ENCODE data around the gene TSTD2.
"Not testable (repeated sequence)": the region's sequence is repeated elsewhere in the genome, so short reads cannot be mapped to it uniquely, and the experiment has no call there.

DNA sequence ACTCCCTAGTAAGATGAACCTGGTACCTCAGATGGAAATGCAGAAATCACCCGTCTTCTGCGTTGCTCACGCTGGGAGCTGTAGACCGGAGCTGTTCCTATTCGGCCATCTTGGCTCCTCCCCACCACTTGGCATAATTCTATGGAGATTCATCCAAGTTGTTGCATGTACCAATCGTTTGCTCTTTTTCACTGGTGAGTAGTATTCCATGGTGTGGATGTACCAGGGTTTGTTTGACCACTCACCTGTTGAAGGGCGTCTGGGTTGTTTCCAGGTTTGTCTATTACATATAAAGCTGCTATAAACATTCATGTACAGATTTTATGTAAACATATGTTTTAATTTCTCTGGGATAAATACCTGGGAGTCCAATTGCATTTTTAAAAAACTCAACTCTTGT, 46.3 kb downstream of the TSTD2 start:
- TF ChIP-seq POLR2AphosphoS5, POLR2A, EP300 (IDR thresholded peaks at IDR 0.05): not testable (repeated sequence)
- TF ChIP-seq, protein P1, sequence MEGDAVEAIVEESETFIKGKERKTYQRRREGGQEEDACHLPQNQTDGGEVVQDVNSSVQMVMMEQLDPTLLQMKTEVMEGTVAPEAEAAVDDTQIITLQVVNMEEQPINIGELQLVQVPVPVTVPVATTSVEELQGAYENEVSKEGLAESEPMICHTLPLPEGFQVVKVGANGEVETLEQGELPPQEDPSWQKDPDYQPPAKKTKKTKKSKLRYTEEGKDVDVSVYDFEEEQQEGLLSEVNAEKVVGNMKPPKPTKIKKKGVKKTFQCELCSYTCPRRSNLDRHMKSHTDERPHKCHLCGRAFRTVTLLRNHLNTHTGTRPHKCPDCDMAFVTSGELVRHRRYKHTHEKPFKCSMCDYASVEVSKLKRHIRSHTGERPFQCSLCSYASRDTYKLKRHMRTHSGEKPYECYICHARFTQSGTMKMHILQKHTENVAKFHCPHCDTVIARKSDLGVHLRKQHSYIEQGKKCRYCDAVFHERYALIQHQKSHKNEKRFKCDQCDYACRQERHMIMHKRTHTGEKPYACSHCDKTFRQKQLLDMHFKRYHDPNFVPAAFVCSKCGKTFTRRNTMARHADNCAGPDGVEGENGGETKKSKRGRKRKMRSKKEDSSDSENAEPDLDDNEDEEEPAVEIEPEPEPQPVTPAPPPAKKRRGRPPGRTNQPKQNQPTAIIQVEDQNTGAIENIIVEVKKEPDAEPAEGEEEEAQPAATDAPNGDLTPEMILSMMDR (IDR thresholded peaks at IDR 0.05), result not testable (repeated sequence)
